ENCODE results near the gene ACTR3.

- TF ChIP-seq TAF1 (IDR thresholded peaks at IDR 0.05; ENCODE audit: low read depth, low read length) (peak; percentile 99), SP2 (IDR thresholded peaks at IDR 0.05; ENCODE audit: low read length) (no peak), YY1 (IDR thresholded peaks at IDR 0.05; ENCODE audit: low read depth, low read length) (peak; percentile 98), CTCF (IDR thresholded peaks at IDR 0.05; ENCODE audit: control extremely low read depth in 1 of 3, insufficient read depth in 1 of 3, low read depth in 1 of 3, low read length in 3 of 3) (no peak), MAX (IDR thresholded peaks at IDR 0.05) (peak; percentile 50), GABPA (IDR thresholded peaks at IDR 0.05; ENCODE audit: borderline replicate concordance, insufficient read depth, low read length) (no peak), RXRA (IDR thresholded peaks at IDR 0.05; ENCODE audit: insufficient read depth, low read depth, low read length) (no peak), EP300 (IDR thresholded peaks at IDR 0.05; ENCODE audit: borderline replicate concordance in 1 of 2, low read depth in 2 of 2, low read length in 2 of 2) (no peak), SP4 (IDR thresholded peaks at IDR 0.05; ENCODE audit: low read length) (0 out of 2 replicates have a peak, but pooled peaks have one; percentile 68), CEBPB (IDR thresholded peaks at IDR 0.05; ENCODE audit: low read depth, low read length) (no peak), RAD21 (IDR thresholded peaks at IDR 0.05 in 1 of 2, conservative IDR thresholded peaks at IDR 0.05 in 1 of 2; ENCODE audit: low read depth in 2 of 2, low read length in 2 of 2) (no peak; a peak in 1 of 4 replicates), EZH2 (IDR thresholded peaks at IDR 0.05; ENCODE audit: low read depth, low read length, severe bottlenecking) (no peak)
Measured at GRCh38 chr2:113889471-113890252, at the start of gene ACTR3.
